ENCODE data around the gene MYMK. TPM values are rescaled to one million over a fixed set of nuclear protein-coding genes. Genes with fewer than 3 reads are reported as not detected.
A peak's percentile ranks its signal among the peaks of the same experiment; 100 is the strongest.

The MYMK gene
- total and polyA plus RNA-seq, 2 of the 13 experiments (the other 11 are each of a cell fraction or from before 2014, with no cell fraction given): not detected

DNA sequence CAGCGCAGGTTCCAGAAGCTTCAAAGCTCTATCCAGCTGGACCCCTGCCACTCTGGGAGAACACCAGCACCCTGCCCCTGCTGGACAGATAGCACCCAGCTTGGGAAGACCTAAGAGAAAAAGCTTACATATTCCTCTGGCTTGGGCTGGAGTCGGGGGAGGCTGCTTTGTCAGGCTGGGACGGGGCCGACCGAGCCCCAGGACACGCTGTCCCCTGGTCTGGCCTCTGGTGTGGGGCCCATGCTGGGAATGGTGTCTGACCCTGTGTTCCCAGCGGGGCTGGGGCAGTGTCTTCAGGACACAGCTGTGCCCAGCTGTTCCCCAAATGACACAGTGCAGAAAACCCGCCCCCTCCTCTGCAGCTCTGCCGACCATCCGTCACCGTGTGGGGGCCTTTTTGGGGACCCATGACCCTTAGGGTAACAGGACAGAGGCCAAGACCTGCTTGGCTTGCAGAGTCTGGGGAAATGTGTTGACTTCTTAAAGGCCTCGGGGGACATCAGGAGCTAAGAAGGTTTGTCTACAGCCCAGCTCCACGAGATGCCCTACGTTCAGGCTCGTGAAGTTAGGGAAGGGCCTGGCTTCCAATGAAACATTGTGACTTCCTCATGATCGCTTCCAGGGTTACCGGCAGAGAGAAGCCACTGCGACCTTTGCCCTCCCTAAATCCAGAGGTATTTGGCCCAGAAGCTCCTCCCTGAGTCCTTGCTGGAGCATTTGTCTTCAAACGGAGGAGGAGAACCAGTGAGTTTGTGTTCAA is 25.4 kb downstream of the MYMK start:
- ChIA-PET POLR2A (interaction anchor here (1.2 kb wide), 1 partner anchor 40 kb away, joined by 4 read pairs; the partner anchor contains the start of gene CACFD1), CTCF (ENCODE audit: low intra/inter-chr PET ratio, low total read pairs) (no interaction called here)
- no peaks in the 10 kb centered on the region for H4K20me1 ChIP-seq (ENCODE audit: insufficient read depth, low read length)
- TF ChIP-seq LCORL (IDR thresholded peaks at IDR 0.05) (no peak), LCORL (CRISPR knock-in tag; IDR thresholded peaks at IDR 0.05) (peak; percentile 46), ZNF883 (CRISPR knock-in tag; IDR thresholded peaks at IDR 0.05; ENCODE audit: not compliant biosample characterization) (peak; percentile 32), KDM6A (CRISPR knock-in tag; IDR thresholded peaks at IDR 0.05; ENCODE audit: low read depth) (no peak), ZFY (CRISPR knock-in tag; IDR thresholded peaks at IDR 0.05) (peak; percentile 40; the same call in 1 of the 2 replicates), ZFX (CRISPR knock-in tag; IDR thresholded peaks at IDR 0.05; ENCODE audit: low read depth) (0 out of 2 replicates have a peak, but pooled peaks have one; percentile 20), HNF4A (CRISPR knock-in tag; IDR thresholded peaks at IDR 0.05) (peak; percentile 46; the same call in 1 of the 2 replicates), NR2C2 (CRISPR knock-in tag; IDR thresholded peaks at IDR 0.05; ENCODE audit: borderline replicate concordance) (peak; percentile 25; the same call in 1 of the 2 replicates), ZNF747 (CRISPR knock-in tag; IDR thresholded peaks at IDR 0.05; ENCODE audit: borderline replicate concordance) (no peak), ZNF557 (CRISPR knock-in tag; IDR thresholded peaks at IDR 0.05) (no peak)
- TF ChIP-seq, protein P1, sequence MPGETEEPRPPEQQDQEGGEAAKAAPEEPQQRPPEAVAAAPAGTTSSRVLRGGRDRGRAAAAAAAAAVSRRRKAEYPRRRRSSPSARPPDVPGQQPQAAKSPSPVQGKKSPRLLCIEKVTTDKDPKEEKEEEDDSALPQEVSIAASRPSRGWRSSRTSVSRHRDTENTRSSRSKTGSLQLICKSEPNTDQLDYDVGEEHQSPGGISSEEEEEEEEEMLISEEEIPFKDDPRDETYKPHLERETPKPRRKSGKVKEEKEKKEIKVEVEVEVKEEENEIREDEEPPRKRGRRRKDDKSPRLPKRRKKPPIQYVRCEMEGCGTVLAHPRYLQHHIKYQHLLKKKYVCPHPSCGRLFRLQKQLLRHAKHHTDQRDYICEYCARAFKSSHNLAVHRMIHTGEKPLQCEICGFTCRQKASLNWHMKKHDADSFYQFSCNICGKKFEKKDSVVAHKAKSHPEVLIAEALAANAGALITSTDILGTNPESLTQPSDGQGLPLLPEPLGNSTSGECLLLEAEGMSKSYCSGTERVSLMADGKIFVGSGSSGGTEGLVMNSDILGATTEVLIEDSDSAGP (CRISPR knock-in tag; IDR thresholded peaks at IDR 0.05; ENCODE audit: borderline replicate concordance): 0 out of 2 replicates have a peak, but pooled peaks have one; percentile 13
- TF ChIP-seq, protein P2, sequence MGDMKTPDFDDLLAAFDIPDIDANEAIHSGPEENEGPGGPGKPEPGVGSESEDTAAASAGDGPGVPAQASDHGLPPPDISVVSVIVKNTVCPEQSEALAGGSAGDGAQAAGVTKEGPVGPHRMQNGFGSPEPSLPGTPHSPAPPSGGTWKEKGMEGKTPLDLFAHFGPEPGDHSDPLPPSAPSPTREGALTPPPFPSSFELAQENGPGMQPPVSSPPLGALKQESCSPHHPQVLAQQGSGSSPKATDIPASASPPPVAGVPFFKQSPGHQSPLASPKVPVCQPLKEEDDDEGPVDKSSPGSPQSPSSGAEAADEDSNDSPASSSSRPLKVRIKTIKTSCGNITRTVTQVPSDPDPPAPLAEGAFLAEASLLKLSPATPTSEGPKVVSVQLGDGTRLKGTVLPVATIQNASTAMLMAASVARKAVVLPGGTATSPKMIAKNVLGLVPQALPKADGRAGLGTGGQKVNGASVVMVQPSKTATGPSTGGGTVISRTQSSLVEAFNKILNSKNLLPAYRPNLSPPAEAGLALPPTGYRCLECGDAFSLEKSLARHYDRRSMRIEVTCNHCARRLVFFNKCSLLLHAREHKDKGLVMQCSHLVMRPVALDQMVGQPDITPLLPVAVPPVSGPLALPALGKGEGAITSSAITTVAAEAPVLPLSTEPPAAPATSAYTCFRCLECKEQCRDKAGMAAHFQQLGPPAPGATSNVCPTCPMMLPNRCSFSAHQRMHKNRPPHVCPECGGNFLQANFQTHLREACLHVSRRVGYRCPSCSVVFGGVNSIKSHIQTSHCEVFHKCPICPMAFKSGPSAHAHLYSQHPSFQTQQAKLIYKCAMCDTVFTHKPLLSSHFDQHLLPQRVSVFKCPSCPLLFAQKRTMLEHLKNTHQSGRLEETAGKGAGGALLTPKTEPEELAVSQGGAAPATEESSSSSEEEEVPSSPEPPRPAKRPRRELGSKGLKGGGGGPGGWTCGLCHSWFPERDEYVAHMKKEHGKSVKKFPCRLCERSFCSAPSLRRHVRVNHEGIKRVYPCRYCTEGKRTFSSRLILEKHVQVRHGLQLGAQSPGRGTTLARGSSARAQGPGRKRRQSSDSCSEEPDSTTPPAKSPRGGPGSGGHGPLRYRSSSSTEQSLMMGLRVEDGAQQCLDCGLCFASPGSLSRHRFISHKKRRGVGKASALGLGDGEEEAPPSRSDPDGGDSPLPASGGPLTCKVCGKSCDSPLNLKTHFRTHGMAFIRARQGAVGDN (CRISPR knock-in tag; IDR thresholded peaks at IDR 0.05): peak; percentile 48
- FAIRE-seq: peak; percentile 72
- peaks cover 51% of the 10 kb centered on the region for H3K4me1 ChIP-seq (ENCODE audit: insufficient read depth, low read length)
- no peak overlapping the region for H3K27ac ChIP-seq (ENCODE audit: extremely low read length, insufficient read depth, low read length)
- DNase-seq (ENCODE audit: low spot score): peak; percentile 31
- peak overlapping the region in 1 of 3 experiments; percentile 2; a peak in 1 of 6 replicates for H3K4me3 ChIP-seq (replicated peaks in 1 of 3; ENCODE audit: insufficient read depth in 1 of 3, low read depth in 2 of 3, low read length in 3 of 3)
- H3K27me3 ChIP-seq (ENCODE audit: control insufficient read depth in 1 of 2, insufficient read depth in 2 of 2, low read length in 2 of 2): peaks cover 1 to 19% of the 10 kb centered on the region in 2 experiments; a peak in 4 of 5 replicates
- H3K36me3 ChIP-seq (replicated peaks in 1 of 2; ENCODE audit: control insufficient read depth in 1 of 2, insufficient read depth in 2 of 2, low read length in 2 of 2): no peaks in the 10 kb centered on the region
- H3K79me2 ChIP-seq (ENCODE audit: insufficient read depth, low read length): no peaks in the 10 kb centered on the region
- intact Hi-C loops (cut with micrococcal nuclease; ENCODE audit: unreplicated experiment) (no loop called here), in situ Hi-C loops (cut with HindIII; ENCODE audit: extremely low pct_ligation_motif_present, low pct_unique_long_range_greater_than_20kb) (no loop called here)
- no peak overlapping the region for H3K9ac ChIP-seq (ENCODE audit: insufficient read depth, low read depth, low read length)
- peak overlapping the region; percentile 56 for H3K4me2 ChIP-seq (ENCODE audit: low read depth, low read length)
- peaks cover 11% of the 10 kb centered on the region for H3K9me3 ChIP-seq (ENCODE audit: low read length)
- ATAC-seq: peak; percentile 77
- WGBS (ENCODE audit: low lambda C conversion rate): 6% methylated on average over 11 of the region's 19 CpGs
- no peak overlapping the region for H2AFZ ChIP-seq (ENCODE audit: low read length)
- BruUV-seq (replicated peaks): no TSS peak
